ENCODE data around the gene PADI2. TPM values are rescaled to one million over a fixed set of nuclear protein-coding genes. Genes with fewer than 3 reads are reported as not detected.

Gene PADI2
- total RNA-seq, 1 donor from 2014 or later, result 0.49 TPM

GRCh38 chr1:17093822-17094393 lies 25.3 kb downstream of the PADI2 start:
- intact Hi-C loops (cut with micrococcal nuclease), result no loop called here
- peak overlapping the region; percentile 40 for H3K27ac ChIP-seq (replicated peaks)

GRCh38 chr1:17091252-17091651 lies 28.0 kb downstream of the PADI2 start:
- no peaks in the 10 kb centered on the region for H3K36me3 ChIP-seq
- H3K27me3 ChIP-seq (ENCODE audit: low read depth), result peaks cover 9% of the 10 kb centered on the region
- no peak for DNase-seq
- no peak overlapping the region for H3K27ac ChIP-seq (replicated peaks)
- intact Hi-C loops (cut with micrococcal nuclease), result no loop called here
- TF ChIP-seq CTCF (IDR thresholded peaks at IDR 0.05; ENCODE audit: borderline replicate concordance), result no peak
- H3K4me1 ChIP-seq, result no peaks in the 10 kb centered on the region
- peaks cover 3% of the 10 kb centered on the region for H3K9me3 ChIP-seq (replicated peaks)
- no peak overlapping the region for H3K4me3 ChIP-seq

More at GRCh38 chr1:17093822-17094393, 25.3 kb downstream of the PADI2 start:
- no peak overlapping the region for H3K4me3 ChIP-seq
- H3K4me1 ChIP-seq, result peaks cover 3% of the 10 kb centered on the region
- no peak for DNase-seq
- no peak for TF ChIP-seq CTCF (IDR thresholded peaks at IDR 0.05; ENCODE audit: borderline replicate concordance)
- peaks cover 9% of the 10 kb centered on the region for H3K27me3 ChIP-seq (ENCODE audit: low read depth)
- no peaks in the 10 kb centered on the region for H3K36me3 ChIP-seq
- peaks cover 3% of the 10 kb centered on the region for H3K9me3 ChIP-seq (replicated peaks)

- no peak for TF ChIP-seq CTCF (IDR thresholded peaks at IDR 0.05; ENCODE audit: borderline replicate concordance)
- Histone ChIP-seq H3K4me1 (no peaks in the 10 kb centered on the region), H3K27ac (replicated peaks) (no peak overlapping the region), H3K27me3 (ENCODE audit: low read depth) (peaks cover 7% of the 10 kb centered on the region), H3K4me3 (no peak overlapping the region), H3K9me3 (replicated peaks) (peaks cover 3% of the 10 kb centered on the region), H3K36me3 (no peaks in the 10 kb centered on the region)
- no peak for DNase-seq
- intact Hi-C loops (cut with micrococcal nuclease), result no loop called here
Observed at GRCh38 chr1:17089506-17089905, 29.7 kb downstream of the PADI2 start.

- Histone ChIP-seq H3K4me3 (no peak overlapping the region), H3K27ac (replicated peaks) (no peak overlapping the region), H3K36me3 (no peaks in the 10 kb centered on the region), H3K9me3 (replicated peaks) (no peaks in the 10 kb centered on the region), H3K4me1 (no peaks in the 10 kb centered on the region), H3K27me3 (ENCODE audit: low read depth) (peaks cover 14% of the 10 kb centered on the region)
- no peak for TF ChIP-seq CTCF (IDR thresholded peaks at IDR 0.05; ENCODE audit: borderline replicate concordance)
- intact Hi-C loops (cut with micrococcal nuclease), result no loop called here
- DNase-seq, result no peak
Observed at GRCh38 chr1:17086751-17087150, 32.5 kb downstream of the PADI2 start.

GRCh38 chr1:17084787-17085186 lies 34.5 kb downstream of the PADI2 start:
- Histone ChIP-seq H3K27ac (replicated peaks) (no peak overlapping the region), H3K9me3 (replicated peaks) (no peaks in the 10 kb centered on the region), H3K27me3 (ENCODE audit: low read depth) (peaks cover 14% of the 10 kb centered on the region), H3K36me3 (no peaks in the 10 kb centered on the region), H3K4me1 (no peaks in the 10 kb centered on the region), H3K4me3 (no peak overlapping the region)
- intact Hi-C loops (cut with micrococcal nuclease), result no loop called here
- TF ChIP-seq CTCF (IDR thresholded peaks at IDR 0.05; ENCODE audit: borderline replicate concordance), result no peak
- DNase-seq, result no peak
